Esophagus muscularis mucosa (tissue), 3 donors: ENCODE data around the gene AFF3.

ENCODE experiments used
- CTCF ChIP-seq, 3 experiments: fragments of 200-600 bp in 2 of 3; fragments of 450-650 bp in 1 of 3; sonication (generic) in 2 of 3; IDR thresholded peaks; one replicate each; pipeline ENCODE4 v1.5.1; 2017 to 2019; ENCODE audit warnings: antibody characterized with exemption in 3 of 3, mild to moderate bottlenecking in 2 of 3, moderate library complexity in 1 of 3
- POLR2A ChIP-seq: fragments of 450-650 bp; IDR thresholded peaks from one replicate; pipeline ENCODE4 v1.6.1; 2017; ENCODE audit warnings: antibody characterized with exemption, moderate library complexity, mild to moderate bottlenecking, low read depth

- TF ChIP-seq POLR2A (no peak), CTCF (IDR thresholded peaks at IDR 0.05) (no peak)
These were observed 321.4 kb downstream of the AFF3 start for GRCh38 chr2:99821039-99821438.
